ENCODE data around the gene DPP6.

- TF ChIP-seq CTCF (conservative IDR thresholded peaks at IDR 0.05; ENCODE audit: low read length), result no peak
- no peak for TF ChIP-seq EZH2phosphoT487 (IDR thresholded peaks at IDR 0.05; ENCODE audit: borderline replicate concordance)
Observed at GRCh38 chr7:154509192-154509591, 457.0 kb downstream of the DPP6 start.

Measured in Loucy (cell line).